B cell (primary cell): Measurements from ENCODE around the gene FRYL. TPM values are rescaled to one million over a fixed set of nuclear protein-coding genes. Genes with fewer than 3 reads are reported as not detected.

Source experiments
- ATAC-seq: fragments of 200-7000 bp; cut with Tn5 transposase; one replicate; pipeline ENCODE4 v1.10.0; 2021; ENCODE audit warnings: low read depth, mild to moderate bottlenecking, moderate number of reproducible peaks, moderate library complexity
- CTCF ChIA-PET: fragments of 350-600 bp; sonication (Branson Sonifier 250); formaldehyde crosslinking; loops from one replicate; lab custom pipeline; 2021; ENCODE audit warnings: antibody characterized with exemption, inconsistent platforms; lab: Charles Lee
- POLR2A ChIA-PET: fragments of 350-600 bp; sonication (Branson Sonifier 250); formaldehyde crosslinking; loops from one replicate; lab custom pipeline; 2021; ENCODE audit warnings: antibody characterized with exemption; lab: Charles Lee
- DNase-seq: peaks from one replicate; pipeline ENCODE4 v3.0.0; 2013
- H2AFZ ChIP-seq: 2 replicates; pipeline ENCODE4 v1.6.1; 2012; ENCODE audit warnings: mild to moderate bottlenecking, low read depth, low read length; ENCODE audit not compliant: insufficient read depth, poor library complexity, severe bottlenecking
- H3K27ac ChIP-seq, 2 donors: 1 replicate in 1 of 2; 2 replicates in 1 of 2; pipeline ENCODE4 v1.5.1; 2012 to 2013; ENCODE audit warnings: low read length in 2 of 2, mild to moderate bottlenecking in 2 of 2, moderate library complexity in 1 of 2
- H3K27me3 ChIP-seq, 4 experiments: fragments of 200-600 bp in 1 of 4; sonication (generic) in 1 of 4; replicated peaks in 1 of 4; 1 replicate in 2 of 4; 2 replicates in 2 of 4; pipeline versions ENCODE4 v1.6.1 to v1.7.0; 2013 to 2016; ENCODE audit warnings: low read length in 3 of 4, mild to moderate bottlenecking in 2 of 4, mixed read lengths in 1 of 4, moderate library complexity in 1 of 4; ENCODE audit not compliant: insufficient read depth in 4 of 4, control insufficient read depth in 3 of 4; ENCODE audit errors: control extremely low read depth in 1 of 4
- H3K36me3 ChIP-seq, 2 experiments: replicated peaks in 1 of 2; 1 replicate in 1 of 2; 2 replicates in 1 of 2; pipeline versions ENCODE4 v1.6.1 to v1.7.1; 2013; ENCODE audit warnings: low read length in 1 of 2; ENCODE audit not compliant: insufficient read depth in 2 of 2, control insufficient read depth in 1 of 2; ENCODE audit errors: control extremely low read depth in 1 of 2, extremely low read depth in 1 of 2
- H3K4me1 ChIP-seq, 2 donors: fragments of 200-600 bp in 1 of 2; sonication (generic) in 1 of 2; 1 replicate in 1 of 2; 2 replicates in 1 of 2; pipeline versions ENCODE4 v1.5.1 to v1.6.1; 2013 to 2017; ENCODE audit warnings: low read length in 2 of 2; ENCODE audit not compliant: control insufficient read depth in 2 of 2, insufficient read depth in 2 of 2
- H3K4me2 ChIP-seq: replicated peaks from 2 replicates; pipeline ENCODE3; 2012; ENCODE audit warnings: mild to moderate bottlenecking, low read depth, low read length; ENCODE audit not compliant: poor library complexity, severe bottlenecking
- H3K4me3 ChIP-seq, 5 experiments: fragments of 200-600 bp in 1 of 5; sonication (generic) in 1 of 5; 1 replicate in 3 of 5; 2 replicates in 2 of 5; pipeline versions ENCODE4 v1.5.1 to v1.7.0; 2011 to 2016; ENCODE audit warnings: low read length in 4 of 5, mild to moderate bottlenecking in 4 of 5, low read depth in 2 of 5, control low read depth in 1 of 5, moderate library complexity in 1 of 5; ENCODE audit not compliant: insufficient read depth in 1 of 5; ENCODE audit errors: control extremely low read depth in 1 of 5, extremely low read depth in 1 of 5
- H3K79me2 ChIP-seq: fragments of 200-600 bp; sonication (generic); one replicate; pipeline ENCODE4 v1.6.0; 2016; ENCODE audit warnings: low read length; ENCODE audit not compliant: control insufficient read depth, insufficient read depth
- H3K9ac ChIP-seq: fragments of 200-600 bp; sonication (generic); 2 replicates; pipeline ENCODE4 v1.6.1; 2017; ENCODE audit warnings: mild to moderate bottlenecking, low read length, moderate library complexity
- H3K9me3 ChIP-seq, 3 donors: one replicate each; pipeline versions ENCODE4 v1.6.1 to v1.7.1; 2013; ENCODE audit warnings: low read length in 2 of 3; ENCODE audit not compliant: control insufficient read depth in 2 of 3, insufficient read depth in 1 of 3; ENCODE audit errors: control extremely low read depth in 1 of 3
- H4K20me1 ChIP-seq: 2 replicates; pipeline ENCODE4 v1.6.0; 2012; ENCODE audit warnings: mild to moderate bottlenecking, low read length; ENCODE audit not compliant: insufficient read depth, control insufficient read depth, poor library complexity, severe bottlenecking
- H3K27ac Mint-ChIP-seq: one replicate; pipeline ENCODE4 v1.8.0; 2021; ENCODE audit warnings: mixed read lengths
- H3K27me3 Mint-ChIP-seq: one replicate; pipeline ENCODE4 v1.8.0; 2021; ENCODE audit warnings: mixed read lengths
- H3K4me1 Mint-ChIP-seq: one replicate; pipeline ENCODE4 v1.8.0; 2021; ENCODE audit warnings: mixed read lengths
- H3K4me3 Mint-ChIP-seq: one replicate; pipeline ENCODE4 v1.8.0; 2021; ENCODE audit warnings: mixed read lengths
- H3K9me3 Mint-ChIP-seq: one replicate; pipeline ENCODE4 v1.8.0; 2022; ENCODE audit warnings: mixed read lengths; ENCODE audit not compliant: insufficient read depth
- CTCF ChIP-seq: fragments of 200-600 bp; IDR thresholded peaks from one replicate; pipeline ENCODE4 v1.8.0; 2022; ENCODE audit warnings: antibody characterized with exemption, mild to moderate bottlenecking
- EZH2 ChIP-seq: IDR thresholded peaks from 2 replicates; pipeline ENCODE4 v1.6.1; 2012; ENCODE audit warnings: borderline replicate concordance, low read depth, mild to moderate bottlenecking, moderate library complexity, low read length; ENCODE audit not compliant: insufficient read depth, poor library complexity, severe bottlenecking
- WGBS: methylation state at CpG from one replicate; pipeline ENCODE4 v1.1.5; 2013; ENCODE audit warnings: missing lambda C conversion rate; ENCODE audit not compliant: insufficient coverage; 5-methylcytosine and 5-hydroxymethylcytosine counted together
- intact Hi-C: fragments of 100-400 bp; cut with micrococcal nuclease; formaldehyde crosslinking; loops from one replicate; pipeline ENCODE4 v1.10.0; 2022
- polyA plus RNA-seq: library from polyadenylated mRNA; depleted of rRNA; stranded (reverse); fragments of >200 nt; gene quantifications from 2 replicates; pipeline ENCODE4 v1.2.3, GENCODE V29; 2012
- total RNA-seq, 2 donors: library from RNA; stranded (reverse); fragments of 120-200 nt in 1 of 2; gene quantifications; 1 replicate in 1 of 2; 2 replicates in 1 of 2; pipeline versions ENCODE4 v1.2.3 to v1.2.4, GENCODE V29; 2013 to 2022

The FRYL gene
- total and polyA plus RNA-seq, 2 donors (not counting 1 experiment from before 2014, with no cell fraction given) = 15.5 to 138 TPM

GRCh38 chr4:48539597-48539996 lies 240.5 kb downstream of the FRYL start:
- no peaks in the 10 kb centered on the region for H3K4me1 Mint-ChIP-seq
- no peak overlapping the region for H3K27ac Mint-ChIP-seq
- DNase-seq = no peak
- no peaks in the 10 kb centered on the region for H3K27me3 Mint-ChIP-seq
- H3K4me1 ChIP-seq = no peaks in the 10 kb centered on the region
- no peak overlapping the region for H3K27ac ChIP-seq
- H3K4me3 ChIP-seq = no peak overlapping the region
- H3K9me3 ChIP-seq = no peaks in the 10 kb centered on the region
- no peaks in the 10 kb centered on the region for H3K79me2 ChIP-seq
- ChIA-PET POLR2A (no interaction called here), CTCF (interaction anchor here (1.0 kb wide), 1 partner anchor 39 kb away, joined by 4 read pairs; no protein-coding TSS in a partner anchor)
- intact Hi-C loops = no loop called here
- H3K4me3 Mint-ChIP-seq = no peak overlapping the region
- no peak for ATAC-seq
- TF ChIP-seq EZH2 = no peak
- no peak for TF ChIP-seq CTCF
- no peak overlapping the region for H3K4me2 ChIP-seq
- no CpG with 5 or more reads among the region's 3 CpGs for WGBS
- no peak overlapping the region for H3K9ac ChIP-seq
- peaks cover 0 to 71% of the 10 kb centered on the region in 2 experiments for H3K36me3 ChIP-seq
- H4K20me1 ChIP-seq = no peaks in the 10 kb centered on the region
- no peaks in the 10 kb centered on the region for H3K27me3 ChIP-seq
- H2AFZ ChIP-seq = no peak overlapping the region
- no peaks in the 10 kb centered on the region for H3K9me3 Mint-ChIP-seq

- Histone ChIP-seq H3K27me3 (no peaks in the 10 kb centered on the region), H3K4me2 (no peak overlapping the region), H3K4me1 (no peaks in the 10 kb centered on the region), H3K4me3 (no peak overlapping the region), H3K9ac (no peak overlapping the region), H3K79me2 (no peaks in the 10 kb centered on the region), H3K9me3 (no peaks in the 10 kb centered on the region), H3K36me3 (peaks cover 0 to 65% of the 10 kb centered on the region in 2 experiments), H3K27ac (no peak overlapping the region), H4K20me1 (no peaks in the 10 kb centered on the region), H2AFZ (no peak overlapping the region)
- Mint-ChIP-seq H3K9me3 (no peaks in the 10 kb centered on the region), H3K4me3 (no peak overlapping the region), H3K4me1 (no peaks in the 10 kb centered on the region), H3K27me3 (no peaks in the 10 kb centered on the region), H3K27ac (no peak overlapping the region)
- DNase-seq (no peak), ATAC-seq (no peak)
- CTCF ChIA-PET = interaction anchor here (1.0 kb wide), 1 partner anchor 40 kb away, joined by 4 read pairs; no protein-coding TSS in a partner anchor
- intact Hi-C loops = no loop called here
- no peak for TF ChIP-seq EZH2
- no peak for TF ChIP-seq CTCF
- POLR2A ChIA-PET = no interaction called here
These were observed 241.7 kb downstream of the FRYL start for GRCh38 chr4:48538358-48538757.
